Esophagus squamous epithelium (tissue), 5 donors: ENCODE results near the gene ASS1. TPM values are rescaled to one million over a fixed set of nuclear protein-coding genes. Genes with fewer than 3 reads are reported as not detected.

Experiments
- DNase-seq: peaks from one replicate; lab custom pipeline; 2025; lab: John Stamatoyannopoulos, UW
- H3K27ac ChIP-seq, 4 donors: fragments of 200-600 bp; sonication (generic); one replicate each; pipeline ENCODE4 v1.5.1; 2016 to 2019; ENCODE audit warnings: mild to moderate bottlenecking in 1 of 4
- H3K27me3 ChIP-seq, 4 donors: fragments of 200-600 bp; sonication (generic); 1 replicate in 3 of 4; 2 replicates in 1 of 4; pipeline versions ENCODE4 v1.5.1 to v1.6.0; 2017 to 2021; ENCODE audit warnings: antibody characterized with exemption in 1 of 4
- H3K36me3 ChIP-seq, 3 donors: fragments of 200-600 bp; sonication (generic); one replicate each; pipeline ENCODE4 v1.5.1; 2016 to 2019
- H3K4me1 ChIP-seq, 3 donors: fragments of 200-600 bp; sonication (generic); one replicate each; pipeline ENCODE4 v1.5.1; 2017 to 2019
- H3K4me3 ChIP-seq, 4 donors: fragments of 200-600 bp; sonication (generic); 1 replicate in 3 of 4; 2 replicates in 1 of 4; pipeline ENCODE4 v1.5.1; 2016 to 2019; ENCODE audit warnings: mild to moderate bottlenecking in 2 of 4, moderate library complexity in 1 of 4
- H3K9me3 ChIP-seq, 3 donors: fragments of 200-600 bp; sonication (generic); one replicate each; pipeline ENCODE4 v1.5.1; 2016 to 2019
- POLR2A ChIP-seq, 4 donors: fragments of 450-650 bp; IDR thresholded peaks; one replicate each; pipeline ENCODE4 v1.6.1; 2017; ENCODE audit warnings: antibody characterized with exemption in 4 of 4, mild to moderate bottlenecking in 4 of 4, moderate library complexity in 3 of 4
- WGBS, 2 donors: methylation state at CpG; one replicate each; pipeline ENCODE4 v1.1.5; 2018; 5-methylcytosine and 5-hydroxymethylcytosine counted together
- intact Hi-C: fragments of 100-400 bp; cut with DNase I; formaldehyde crosslinking; loops from one replicate; pipeline ENCODE4 v1.15.0; 2022
- total RNA-seq, 4 donors: library from RNA; depleted of rRNA; stranded (reverse); fragments of >200 nt; gene quantifications; one replicate each; pipeline ENCODE4 v1.1.0, GENCODE V29; 2016
- TF ChIP-seq, protein P1 (sequence below), 6 experiments: fragments of 450-650 bp in 4 of 6; fragments of 200-600 bp in 2 of 6; sonication (generic) in 2 of 6; IDR thresholded peaks; one replicate each; pipeline ENCODE4 v1.5.1; 2016 to 2019; ENCODE audit warnings: antibody characterized with exemption in 6 of 6, mild to moderate bottlenecking in 4 of 6, moderate library complexity in 4 of 6
- donor health status: DM: yes; HTN: yes; CAD: no.

ASS1 gene
- total RNA-seq, 4 donors from 2014 or later, result 33.5 to 203 (median 85.2) TPM

DNA sequence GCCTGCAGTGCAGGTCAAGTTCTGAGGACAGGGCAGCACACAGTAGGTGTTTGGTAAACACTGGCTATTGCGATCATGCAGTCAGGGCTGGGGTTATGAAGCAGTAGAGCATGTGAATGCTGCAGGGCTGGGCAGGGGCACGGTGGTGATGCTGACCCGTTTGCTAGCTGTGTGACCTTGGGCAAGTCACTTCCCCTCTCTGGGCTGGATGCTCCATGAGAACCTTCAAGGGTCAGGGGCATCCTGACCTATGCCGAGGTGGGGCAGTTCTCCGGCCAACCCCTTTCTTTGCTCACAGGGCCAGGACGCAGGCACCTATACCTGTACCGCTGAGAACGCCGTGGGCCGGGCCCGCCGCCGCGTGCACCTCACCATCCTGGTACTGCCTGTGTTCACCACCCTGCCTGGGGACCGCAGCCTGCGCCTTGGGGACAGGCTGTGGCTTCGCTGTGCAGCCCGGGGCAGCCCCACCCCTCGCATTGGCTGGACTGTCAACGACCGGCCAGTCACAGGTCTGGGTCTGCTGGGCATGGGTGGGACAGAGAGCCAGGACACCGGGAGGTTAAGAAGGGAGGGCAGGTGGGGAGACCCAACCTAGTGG, 39.0 kb upstream of the ASS1 start:
- H3K27me3 ChIP-seq, result peaks cover 0 to 15% (median 0%) of the 10 kb centered on the region in 4 donors
- DNase-seq, result no peak
- intact Hi-C loops, result no loop called here
- no peak overlapping the region for H3K27ac ChIP-seq
- no peak for TF ChIP-seq POLR2A (IDR thresholded peaks at IDR 0.05)
- TF ChIP-seq, protein P1, sequence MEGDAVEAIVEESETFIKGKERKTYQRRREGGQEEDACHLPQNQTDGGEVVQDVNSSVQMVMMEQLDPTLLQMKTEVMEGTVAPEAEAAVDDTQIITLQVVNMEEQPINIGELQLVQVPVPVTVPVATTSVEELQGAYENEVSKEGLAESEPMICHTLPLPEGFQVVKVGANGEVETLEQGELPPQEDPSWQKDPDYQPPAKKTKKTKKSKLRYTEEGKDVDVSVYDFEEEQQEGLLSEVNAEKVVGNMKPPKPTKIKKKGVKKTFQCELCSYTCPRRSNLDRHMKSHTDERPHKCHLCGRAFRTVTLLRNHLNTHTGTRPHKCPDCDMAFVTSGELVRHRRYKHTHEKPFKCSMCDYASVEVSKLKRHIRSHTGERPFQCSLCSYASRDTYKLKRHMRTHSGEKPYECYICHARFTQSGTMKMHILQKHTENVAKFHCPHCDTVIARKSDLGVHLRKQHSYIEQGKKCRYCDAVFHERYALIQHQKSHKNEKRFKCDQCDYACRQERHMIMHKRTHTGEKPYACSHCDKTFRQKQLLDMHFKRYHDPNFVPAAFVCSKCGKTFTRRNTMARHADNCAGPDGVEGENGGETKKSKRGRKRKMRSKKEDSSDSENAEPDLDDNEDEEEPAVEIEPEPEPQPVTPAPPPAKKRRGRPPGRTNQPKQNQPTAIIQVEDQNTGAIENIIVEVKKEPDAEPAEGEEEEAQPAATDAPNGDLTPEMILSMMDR (IDR thresholded peaks at IDR 0.05), result no peak
- H3K9me3 ChIP-seq, result no peaks in the 10 kb centered on the region
- H3K36me3 ChIP-seq, result no peaks in the 10 kb centered on the region
- no peak overlapping the region for H3K4me3 ChIP-seq
- H3K4me1 ChIP-seq, result peaks cover 0 to 6% (median 2%) of the 10 kb centered on the region in 3 donors
- 90 to 100% methylated on average over 1 to 6 of the region's 22 CpGs for WGBS, 2 donors

DNA sequence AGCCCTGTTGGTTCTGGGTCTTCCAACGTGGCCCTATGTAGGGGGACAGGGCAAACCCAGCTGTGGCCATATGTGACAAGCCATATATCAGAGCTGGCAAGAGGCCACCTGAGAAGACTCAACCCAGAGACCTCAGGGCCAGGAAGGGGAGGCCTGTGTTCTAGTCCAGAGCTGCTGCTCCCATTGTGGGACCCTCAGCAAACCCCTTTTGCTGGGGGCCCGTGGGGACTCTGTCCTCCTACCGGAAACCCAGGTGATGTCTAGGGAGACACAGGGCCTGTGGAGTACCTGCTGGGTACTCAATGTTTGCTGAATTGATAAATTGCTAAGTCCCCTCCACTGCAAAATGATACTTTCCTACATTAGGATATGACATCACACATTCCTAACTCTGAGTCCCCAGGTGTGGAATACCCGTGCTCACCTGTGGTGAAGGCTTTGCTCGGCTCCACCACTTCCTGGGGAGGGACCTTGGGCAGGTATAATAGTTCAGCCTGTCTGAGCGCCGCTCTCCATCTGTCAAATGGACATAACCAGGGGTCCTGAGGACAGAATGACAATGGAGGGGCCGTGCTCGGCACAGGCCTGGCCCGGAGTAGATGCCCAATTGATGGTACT, 38.4 kb upstream of the ASS1 start:
- intact Hi-C loops, result no loop called here

DNA sequence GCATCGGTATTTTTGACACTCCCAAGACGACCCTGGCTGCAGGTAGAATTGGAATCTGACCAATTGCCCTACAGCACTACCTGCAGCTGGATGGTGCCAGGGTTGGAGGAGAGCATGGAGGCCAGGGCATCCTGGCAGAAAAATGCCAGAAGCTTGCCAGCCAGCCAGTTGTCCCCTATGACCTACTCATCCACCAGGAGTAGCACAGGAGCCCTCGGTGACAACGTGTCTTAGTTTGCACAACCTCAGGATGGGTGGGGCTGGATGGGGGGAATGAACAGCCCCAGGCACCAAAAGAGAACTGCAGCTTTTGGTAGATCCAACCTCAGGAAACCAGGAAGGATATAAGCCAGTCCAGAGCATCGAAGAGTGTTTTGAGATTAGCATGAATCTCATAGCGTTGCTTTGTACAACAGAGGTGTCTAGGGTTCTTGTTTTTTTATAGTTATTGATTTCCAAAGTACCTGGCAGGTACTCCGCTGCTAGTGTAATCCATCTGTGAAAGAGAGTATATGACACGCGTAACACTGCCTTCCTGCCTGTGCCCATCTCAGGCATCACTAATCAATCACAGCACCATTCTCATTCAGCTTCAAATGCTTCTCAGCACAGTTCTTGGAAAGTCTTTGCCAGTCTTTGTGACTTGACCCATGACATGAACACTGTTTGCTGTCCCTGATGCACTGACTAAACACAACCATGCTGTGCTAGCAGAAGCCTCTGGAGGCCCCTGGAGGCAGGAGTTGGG, 36.7 kb upstream of the ASS1 start:
- H3K27me3 ChIP-seq, result peaks cover 0 to 14% (median 0%) of the 10 kb centered on the region in 4 donors
- H3K9me3 ChIP-seq, result no peaks in the 10 kb centered on the region
- no peak for TF ChIP-seq POLR2A (IDR thresholded peaks at IDR 0.05)
- TF ChIP-seq, protein P1 (IDR thresholded peaks at IDR 0.05), result no peak
- intact Hi-C loops, result no loop called here
- 70% methylated on average over 6 of the region's 9 CpGs for WGBS, 2 donors
- peaks cover 0 to 17% (median 9%) of the 10 kb centered on the region in 3 donors for H3K4me1 ChIP-seq
- no peak overlapping the region for H3K4me3 ChIP-seq
- H3K36me3 ChIP-seq, result no peaks in the 10 kb centered on the region
- H3K27ac ChIP-seq, result no peak overlapping the region
- no peak for DNase-seq

More for the DNA sequence above, 38.4 kb upstream of the ASS1 start:
- Histone ChIP-seq H3K4me1 (peaks cover 0 to 12% (median 8%) of the 10 kb centered on the region in 3 donors), H3K4me3 (no peak overlapping the region), H3K27ac (no peak overlapping the region), H3K9me3 (no peaks in the 10 kb centered on the region), H3K36me3 (no peaks in the 10 kb centered on the region), H3K27me3 (peaks cover 0 to 15% (median 0%) of the 10 kb centered on the region in 4 donors)
- no peak for DNase-seq
- no peak for TF ChIP-seq POLR2A (IDR thresholded peaks at IDR 0.05)
- 77 to 100% methylated on average over 1 to 5 of the region's 10 CpGs for WGBS, 2 donors

DNA sequence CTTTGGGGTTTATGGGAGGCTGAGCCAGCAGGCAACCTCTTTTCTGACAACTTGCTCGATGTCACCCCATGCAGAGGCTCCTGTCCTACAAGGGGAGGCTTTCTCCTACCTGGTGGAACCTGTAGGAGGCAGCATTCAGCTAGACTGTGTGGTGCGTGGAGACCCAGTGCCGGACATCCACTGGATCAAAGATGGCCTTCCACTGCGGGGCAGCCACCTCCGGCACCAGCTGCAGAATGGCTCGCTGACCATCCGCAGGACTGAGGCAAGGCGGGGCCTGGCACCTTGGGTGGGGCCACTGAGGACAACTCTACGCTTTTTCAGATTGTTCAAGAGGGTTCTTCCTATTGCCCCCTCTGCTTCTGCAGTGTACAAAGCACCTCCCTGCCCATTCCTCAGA, 36.1 kb upstream of the ASS1 start:
- Histone ChIP-seq H3K36me3 (no peaks in the 10 kb centered on the region), H3K27ac (no peak overlapping the region), H3K27me3 (peaks cover 0 to 8% (median 0%) of the 10 kb centered on the region in 4 donors), H3K4me1 (peaks cover 0 to 17% (median 9%) of the 10 kb centered on the region in 3 donors), H3K4me3 (no peak overlapping the region), H3K9me3 (no peaks in the 10 kb centered on the region)
- intact Hi-C loops, result no loop called here
- TF ChIP-seq, protein P1 (IDR thresholded peaks at IDR 0.05), result no peak
- TF ChIP-seq POLR2A (IDR thresholded peaks at IDR 0.05), result no peak
- 75 to 100% methylated on average over 3 to 4 of the region's 9 CpGs for WGBS, 2 donors
- no peak for DNase-seq

DNA sequence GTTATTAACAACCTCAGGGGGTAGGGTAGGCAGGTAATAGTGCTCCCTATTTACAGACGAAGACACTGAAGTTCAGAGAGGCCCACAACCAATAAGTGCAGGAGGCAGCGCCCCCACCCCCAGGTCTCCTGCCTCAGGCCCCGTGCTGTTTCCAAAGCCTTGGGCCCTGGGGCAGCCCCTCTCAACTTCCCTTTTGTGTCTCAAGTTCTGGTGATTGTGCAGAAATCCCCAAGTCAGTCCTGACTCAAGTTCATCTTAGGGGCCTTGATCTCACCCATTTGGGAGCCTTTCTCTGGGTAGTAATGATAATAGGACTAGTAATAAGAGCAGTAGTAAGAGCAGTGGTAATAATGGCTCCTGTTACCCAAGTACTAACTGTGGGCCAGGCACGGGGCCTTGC, 35.5 kb upstream of the ASS1 start:
- DNase-seq, result no peak
- peaks cover 0 to 17% (median 9%) of the 10 kb centered on the region in 3 donors for H3K4me1 ChIP-seq
- intact Hi-C loops, result no loop called here
- 65 to 73% methylated on average over 3 to 4 of the region's 4 CpGs for WGBS, 2 donors
- no peaks in the 10 kb centered on the region for H3K9me3 ChIP-seq
- H3K27me3 ChIP-seq, result peaks cover 0 to 7% (median 0%) of the 10 kb centered on the region in 4 donors
- H3K4me3 ChIP-seq, result no peak overlapping the region
- H3K36me3 ChIP-seq, result no peaks in the 10 kb centered on the region
- H3K27ac ChIP-seq, result no peak overlapping the region
- TF ChIP-seq, protein P1 (IDR thresholded peaks at IDR 0.05), result no peak
- TF ChIP-seq POLR2A (IDR thresholded peaks at IDR 0.05), result no peak
